ENCODE measurements around the gene SPG11.
A peak's percentile ranks its signal among the peaks of the same experiment; 100 is the strongest.
"Not testable (repeated sequence)": the region's sequence is repeated elsewhere in the genome, so short reads cannot be mapped to it uniquely, and the experiment has no call there.

Gene SPG11

DNA sequence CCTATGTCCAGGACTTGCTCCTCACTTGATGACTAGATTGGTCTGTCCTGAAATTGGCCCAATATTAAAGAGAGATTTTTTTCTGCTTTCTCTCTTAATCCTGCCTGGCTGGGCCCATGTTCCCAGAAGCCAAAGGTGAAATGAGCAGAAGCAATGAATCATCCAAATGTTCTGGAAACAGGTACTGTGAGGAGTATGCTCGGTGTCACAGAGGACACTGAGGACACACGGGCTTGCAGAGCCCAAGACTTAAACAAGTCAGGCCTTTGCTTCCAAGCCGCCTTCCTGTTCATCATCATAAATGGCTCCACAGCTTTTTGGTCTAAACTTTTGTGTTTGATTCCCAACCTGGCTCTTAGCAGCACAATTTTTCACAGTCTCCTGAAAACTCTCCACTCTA is 95.1 kb downstream of the SPG11 start:
- no peak for DNase-seq

- no peak for DNase-seq
These were observed 97.3 kb downstream of the SPG11 start for GRCh38 chr15:44566155-44566540.

DNA sequence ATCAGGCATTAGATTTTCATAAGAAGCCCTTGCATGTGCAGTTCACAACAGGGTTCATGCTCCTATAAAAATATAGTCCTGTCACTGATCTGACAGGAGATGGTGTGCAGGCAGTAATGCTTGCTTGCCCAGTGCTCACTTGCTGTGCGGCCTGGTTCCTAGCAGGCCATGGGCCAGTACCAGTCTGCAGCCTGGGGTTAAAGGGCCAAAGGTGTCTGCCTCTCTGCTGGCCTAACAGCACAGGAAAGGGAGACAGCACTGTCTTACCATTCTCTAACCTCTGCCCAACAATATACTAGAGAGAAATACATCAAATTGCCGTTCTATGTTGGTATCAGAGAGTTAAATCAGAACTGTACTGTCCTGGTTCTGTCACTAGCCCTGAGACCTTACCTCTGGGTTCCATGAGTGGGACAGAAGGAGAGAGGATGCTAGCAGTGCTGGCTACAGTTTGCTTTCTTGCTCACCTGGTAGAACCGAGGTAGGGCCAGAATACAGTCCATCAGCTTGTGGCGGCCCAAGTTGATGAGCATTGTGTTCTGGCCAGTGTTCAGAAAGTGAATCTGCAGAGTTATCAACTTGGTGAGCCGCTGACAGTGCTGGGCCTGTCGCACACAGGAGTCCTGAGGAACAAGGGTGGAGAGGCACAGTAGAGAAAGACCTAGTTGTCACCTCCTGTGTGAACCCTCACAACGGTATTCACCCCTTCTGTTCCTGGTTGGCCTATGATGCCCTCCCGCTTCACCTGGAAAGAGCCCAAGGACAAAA is 97.9 kb downstream of the SPG11 start:
- DNase-seq = no peak

DNA sequence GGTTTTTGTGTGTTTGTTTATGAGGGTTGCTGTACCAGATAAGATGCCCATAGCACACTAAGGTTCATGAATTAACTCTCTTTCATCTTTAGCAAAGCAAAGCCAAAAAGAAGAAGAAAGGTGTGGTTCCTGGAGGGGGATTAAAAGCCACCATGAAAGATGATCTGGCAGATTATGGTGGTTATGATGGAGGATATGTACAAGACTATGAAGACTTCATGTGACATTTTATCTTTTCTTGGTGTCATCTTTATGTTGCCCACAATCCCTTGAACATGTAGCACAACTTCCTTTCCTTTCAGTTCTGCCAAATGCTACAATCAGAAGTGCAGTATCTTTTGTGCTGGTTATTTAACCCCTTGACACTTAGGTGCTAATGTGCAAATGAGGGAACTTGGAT is 102.5 kb downstream of the SPG11 start:
- DNase-seq = not testable (repeated sequence)

GRCh38 chr15:44554934-44555723 is 108.3 kb downstream of the SPG11 start:
- DNase-seq = no peak

DNA sequence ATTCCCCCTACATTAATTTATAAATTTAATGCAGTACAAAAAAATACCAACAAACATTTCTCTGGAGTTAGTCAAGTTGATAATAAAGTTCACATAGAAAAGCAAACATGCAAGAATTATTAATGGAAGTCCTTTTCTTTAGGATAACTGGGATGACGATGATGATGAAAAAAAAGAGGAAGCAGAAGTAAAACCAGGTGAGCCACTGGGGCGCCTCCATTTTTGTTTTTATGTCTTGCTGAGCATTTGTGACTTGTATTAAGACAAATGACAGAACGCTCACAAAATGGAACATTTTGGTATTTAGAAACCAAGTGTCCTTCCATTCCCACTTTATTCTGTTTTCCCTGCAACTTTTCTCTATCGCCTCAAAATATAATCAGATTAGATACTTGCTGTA is 112.7 kb downstream of the SPG11 start:
- no peak for DNase-seq

DNA sequence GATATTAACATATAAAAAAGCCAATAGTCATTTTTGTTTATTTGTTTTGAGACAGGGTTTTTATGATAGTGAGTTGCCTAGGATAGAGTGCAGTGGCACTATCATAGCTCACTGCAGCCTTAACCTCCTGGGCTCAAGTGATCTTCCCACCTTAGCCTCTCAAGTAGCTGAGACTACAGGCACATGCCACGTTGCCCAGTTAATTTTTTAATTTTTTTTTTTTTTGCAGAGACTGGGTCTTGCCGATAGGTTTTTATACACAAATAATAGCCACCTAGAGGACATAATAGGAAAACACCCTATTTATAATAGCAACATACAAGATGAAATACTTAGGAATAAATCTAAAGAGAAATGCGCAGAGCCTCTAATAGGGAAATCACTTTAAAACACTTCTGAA is 113.2 kb downstream of the SPG11 start:
- no peak for DNase-seq

- not testable (repeated sequence) for DNase-seq
These were observed 114.3 kb downstream of the SPG11 start for GRCh38 chr15:44549152-44549551.

DNA sequence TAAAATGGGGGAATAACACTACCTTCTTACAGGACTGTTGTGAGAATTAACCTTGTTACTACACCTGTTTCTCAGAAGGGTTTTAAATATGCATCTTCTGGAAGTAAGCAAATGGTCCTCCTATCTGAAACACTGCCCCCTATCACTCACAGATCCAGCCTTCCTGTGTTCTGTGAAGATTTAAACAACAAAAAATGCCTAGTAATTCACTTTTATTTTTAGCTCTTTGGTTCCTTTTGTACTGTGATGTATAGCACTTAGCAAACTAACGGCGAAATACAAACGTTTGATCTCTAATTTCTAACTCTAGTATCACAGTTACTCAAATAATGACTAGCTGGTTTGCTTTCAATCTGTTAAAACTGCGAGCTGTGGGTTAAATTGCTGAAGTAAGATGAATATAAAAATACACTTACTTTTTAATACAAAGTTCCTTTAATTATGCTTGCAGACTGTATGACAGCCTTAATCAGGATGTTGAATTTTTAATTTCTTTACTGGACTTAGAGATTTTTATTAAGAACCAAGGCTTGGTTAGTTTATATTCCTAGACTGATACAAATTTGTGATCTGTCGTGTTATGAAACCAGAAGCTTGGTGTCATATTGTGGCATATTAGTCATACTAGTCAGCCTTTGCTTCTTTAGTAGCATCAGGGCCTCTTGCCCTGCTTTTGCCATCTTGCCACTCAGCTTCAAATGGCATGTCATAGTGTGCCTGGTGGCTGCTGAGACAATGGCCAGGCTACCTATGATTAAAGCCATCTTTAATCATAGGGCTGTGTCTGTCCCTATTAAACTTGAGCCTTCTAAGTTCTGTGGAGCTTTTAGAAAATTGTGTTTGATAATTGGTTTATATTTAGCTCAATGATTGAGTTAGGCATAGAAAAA is 117.3 kb downstream of the SPG11 start:
- DNase-seq = no peak

DNA sequence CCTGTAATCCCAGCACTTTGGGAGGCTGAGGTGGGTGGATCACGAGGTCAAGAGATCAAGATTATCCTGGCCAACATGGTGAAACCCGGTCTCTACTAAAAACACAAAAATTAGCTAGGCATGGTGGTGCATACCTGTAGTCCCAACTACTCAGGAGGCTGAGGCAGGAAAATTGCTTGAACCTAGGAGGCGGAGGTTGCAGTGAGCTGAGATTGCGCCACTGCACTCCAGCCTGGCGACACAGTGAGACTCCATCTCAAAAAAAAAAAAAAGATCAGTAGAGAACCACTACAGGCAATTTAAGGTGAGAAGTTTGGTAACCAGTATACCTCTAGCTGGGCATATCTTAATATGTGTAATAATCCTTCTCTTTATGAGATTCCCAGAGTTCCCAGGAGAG is 118.7 kb downstream of the SPG11 start:
- DNase-seq = not testable (repeated sequence)

DNA sequence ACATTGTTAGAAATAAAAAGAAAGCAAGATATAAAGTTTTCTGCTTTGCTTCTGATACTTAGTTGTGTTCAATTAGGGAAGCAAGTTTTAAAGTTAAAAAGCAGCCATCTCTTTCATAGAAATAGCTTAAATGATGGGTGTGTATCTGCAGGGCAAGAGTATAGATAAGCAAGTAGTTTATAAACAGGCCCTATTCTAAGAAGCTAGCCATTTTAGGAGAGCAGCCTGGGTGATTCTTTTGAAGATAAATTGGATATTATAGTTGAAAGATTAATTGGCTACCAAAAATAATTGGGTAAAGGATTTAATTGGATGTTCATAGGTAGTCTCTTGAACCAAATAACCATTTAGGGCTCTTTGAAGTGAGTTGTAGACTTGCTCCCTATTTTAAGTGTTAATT is 120.9 kb downstream of the SPG11 start:
- DNase-seq = no peak

DNA sequence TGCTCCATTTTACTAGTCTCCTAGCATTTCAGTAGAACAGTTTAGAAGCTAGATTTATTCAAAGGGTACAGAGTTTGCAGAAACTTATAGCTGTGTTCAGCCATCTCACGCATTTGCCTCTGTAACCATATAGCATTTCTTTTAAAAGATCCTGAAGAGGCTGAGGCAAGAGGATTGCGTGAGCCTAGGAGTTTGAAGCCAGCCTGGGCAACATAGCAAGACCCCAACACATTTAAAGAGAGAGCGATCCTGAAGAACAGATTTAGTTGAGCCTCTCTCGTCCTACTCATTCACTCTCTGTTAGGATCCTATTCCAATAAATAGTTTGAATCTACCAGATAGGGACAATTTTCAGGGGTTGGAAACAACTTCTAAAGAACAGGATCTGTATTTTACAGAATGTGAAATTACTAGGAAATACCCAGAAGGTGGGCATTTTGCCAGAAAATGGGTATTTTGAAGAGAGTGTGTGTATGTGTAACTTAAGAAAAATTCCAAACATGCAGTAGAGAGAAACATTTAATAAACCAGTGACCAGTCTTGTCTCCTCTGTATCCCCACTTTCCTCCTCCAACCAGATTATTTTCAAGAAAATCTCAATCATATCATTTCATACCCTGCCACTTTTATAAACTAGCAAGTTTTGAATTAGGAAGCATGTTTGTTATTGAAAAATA is 122.0 kb downstream of the SPG11 start:
- no peak for DNase-seq

GRCh38 chr15:44537735-44538240 is 125.7 kb downstream of the SPG11 start:
- no peak for DNase-seq

DNA sequence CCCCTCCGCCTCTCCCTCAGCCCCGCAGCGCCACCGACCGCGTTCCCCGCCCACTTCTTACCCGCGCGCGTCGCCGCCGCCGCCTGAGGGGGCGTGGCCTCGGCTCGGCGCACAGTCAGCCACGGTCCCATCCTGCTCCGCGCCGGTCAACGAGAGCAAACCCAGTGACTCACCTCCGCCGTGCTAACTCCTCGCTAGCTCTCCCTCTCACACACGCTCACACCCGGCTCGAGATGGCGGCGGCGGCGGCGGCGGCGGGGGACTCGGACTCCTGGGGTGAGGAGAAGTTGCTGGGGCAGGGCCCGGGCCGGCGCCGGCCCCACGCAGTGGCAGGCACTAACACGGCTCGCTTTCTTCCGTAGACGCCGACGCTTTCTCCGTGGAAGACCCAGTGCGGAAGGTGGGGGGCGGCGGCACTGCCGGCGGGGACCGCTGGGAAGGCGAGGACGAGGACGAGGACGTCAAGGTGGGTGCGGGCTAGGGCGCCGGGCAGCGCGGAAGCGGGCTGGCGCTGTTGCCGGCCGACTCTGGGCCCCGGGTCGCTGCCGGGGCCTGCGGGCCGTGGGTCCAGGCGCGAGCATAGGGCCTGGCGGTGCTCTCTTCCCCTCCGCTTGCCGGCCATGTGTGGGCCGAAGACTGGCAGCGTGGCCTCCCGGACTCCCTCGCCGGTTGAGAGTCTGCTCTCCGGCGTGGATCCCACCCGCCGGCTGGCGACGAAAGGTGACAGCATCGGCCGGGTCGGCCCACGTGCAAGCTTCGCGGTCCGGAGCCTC is 126.3 kb downstream of the SPG11 start, which contains the start of gene EIF3J:
Gene EIF3J (plus strand): TSS at position 186 of the 773 bp plus-strand sequence. CDS start 48 bp downstream, at position 234.
- peak in 54 of 56 donors; percentile 11 to 98 (median 90) for DNase-seq

DNA sequence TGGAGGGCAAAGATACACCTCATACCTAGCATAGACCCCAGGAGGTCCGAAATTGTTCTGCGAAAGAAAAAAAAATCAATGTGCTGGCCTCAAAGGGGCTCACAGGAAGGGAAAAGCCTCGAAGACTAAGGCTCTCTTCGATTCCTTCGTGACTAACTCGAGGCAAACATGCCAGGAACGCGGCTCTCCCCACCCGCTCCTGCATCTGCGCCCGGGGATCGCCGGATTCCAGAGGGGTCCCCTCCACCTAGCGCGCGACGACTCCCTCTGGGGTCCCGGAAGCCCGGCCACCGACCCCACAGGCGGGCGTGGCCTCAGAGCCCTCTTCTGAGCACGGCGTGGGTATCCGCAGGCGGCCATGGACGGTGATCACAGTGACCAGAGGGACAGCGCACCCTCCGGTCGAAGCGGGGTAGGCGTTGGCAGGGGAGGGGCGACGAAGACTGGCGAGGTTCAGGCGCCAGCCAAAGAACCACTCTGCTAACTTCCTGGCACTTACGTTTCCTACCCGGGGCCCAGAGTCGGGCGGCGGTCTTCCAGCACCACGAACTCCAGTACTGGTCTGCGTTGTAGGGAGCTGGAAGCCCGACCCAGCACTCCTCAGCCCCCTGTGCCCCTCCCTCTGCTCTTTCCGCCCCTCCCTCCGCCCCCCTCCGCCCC is 127.0 kb downstream of the SPG11 start:
- DNase-seq = peak in 51 of 56 donors; percentile 79 to 98 (median 90)

DNA sequence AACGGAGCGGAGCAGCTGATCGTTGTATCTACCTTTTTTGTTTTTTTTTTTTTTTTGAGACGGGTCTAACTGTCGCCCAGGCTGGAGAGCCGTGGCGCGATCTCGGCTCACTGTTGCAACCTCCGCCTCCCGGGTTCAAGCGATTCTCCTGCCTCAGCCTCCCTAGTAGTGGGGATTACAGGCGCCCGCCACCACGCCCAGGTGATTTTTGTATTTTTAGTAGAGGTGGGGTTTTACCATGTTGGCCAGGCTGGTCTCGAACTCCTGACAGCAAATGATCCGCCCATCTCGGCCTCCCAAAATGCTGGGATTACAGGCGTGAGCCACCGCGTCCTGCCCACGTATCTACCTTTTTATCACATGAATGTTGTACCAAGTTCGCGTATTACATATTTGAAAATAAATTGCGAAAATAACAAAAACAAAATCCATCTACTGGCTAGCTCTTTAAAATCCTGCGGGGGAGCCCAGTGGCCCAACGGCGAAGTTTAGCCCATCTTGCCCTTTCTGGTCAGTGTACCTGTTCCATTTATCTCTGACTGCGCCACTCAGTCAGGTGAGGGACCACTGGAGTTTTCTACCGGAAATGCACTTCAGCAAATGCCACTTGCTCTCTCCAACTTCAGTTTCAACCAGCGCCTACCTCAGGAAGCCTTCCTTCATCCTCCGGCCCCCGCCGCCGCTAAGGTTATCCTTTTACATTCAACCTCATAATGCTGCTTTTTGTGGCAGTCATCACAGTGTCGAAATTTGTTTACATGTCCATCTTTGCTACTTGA is 127.8 kb downstream of the SPG11 start:
- peak in 2 of 56 donors; percentile 17 to 39 for DNase-seq

DNA sequence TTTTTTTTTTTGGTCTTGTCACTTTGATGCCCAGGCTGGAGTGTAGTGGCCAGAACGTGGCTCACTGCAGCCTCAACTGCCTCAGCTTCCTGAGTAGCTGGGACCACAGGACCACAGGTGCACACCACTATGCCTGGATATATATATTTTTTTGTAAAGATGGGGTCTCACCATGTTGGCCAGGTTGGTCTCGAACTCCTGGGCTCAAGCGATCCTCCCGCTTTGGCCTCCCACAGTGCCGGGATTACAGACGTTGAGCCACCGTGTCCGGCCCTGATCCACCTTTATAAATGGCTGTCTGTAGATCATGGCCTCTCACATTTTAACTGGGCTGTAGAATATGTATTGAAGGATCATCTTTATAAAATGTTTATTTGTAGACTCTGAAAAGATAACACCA is 128.4 kb downstream of the SPG11 start:
- no peak for DNase-seq

GRCh38 chr15:44532689-44533088 is 130.8 kb downstream of the SPG11 start:
- no peak for DNase-seq

DNA sequence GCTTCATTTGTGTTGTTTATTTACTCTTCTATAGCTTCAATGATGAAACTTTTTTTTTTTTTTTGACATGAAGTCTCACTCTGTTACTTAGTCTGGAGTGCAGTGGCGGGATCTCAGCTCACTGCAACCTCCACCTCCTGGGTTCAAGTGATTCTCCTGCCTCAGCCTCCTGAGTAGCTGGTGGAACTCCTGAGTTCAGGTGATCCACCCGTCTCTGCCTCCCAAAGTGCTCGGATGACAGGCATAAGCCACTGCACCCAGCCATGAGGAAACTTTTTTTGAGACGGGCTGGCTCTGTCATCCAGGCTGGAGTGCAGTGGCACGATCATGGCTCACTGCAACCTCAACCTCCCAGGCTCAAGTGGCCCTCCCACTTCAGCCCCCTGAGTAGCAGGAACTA is 131.2 kb downstream of the SPG11 start:
- DNase-seq = not testable (repeated sequence)
